BLaER1 treated with 17β-estradiol and CSF1 and Interleukin-3, amounts not matched to agents 10 nM and 100 nM (cell line): ENCODE results near the gene SEMA3G.
A peak's percentile ranks its signal among the peaks of the same experiment; 100 is the strongest.

Experiments
- H3K27ac ChIP-seq, 11 experiments: shearing (Covaris generic); formaldehyde crosslinking; 2 replicates each; pipeline ENCODE4 v1.8.1; 2022
- H3K27me3 ChIP-seq, 11 experiments: shearing (Covaris generic); formaldehyde crosslinking; 2 replicates each; pipeline ENCODE4 v1.8.1; 2022
- H3K36me3 ChIP-seq, 11 experiments: shearing (Covaris generic); formaldehyde crosslinking; 2 replicates each; pipeline ENCODE4 v1.8.1; 2022
- H3K4me1 ChIP-seq, 10 experiments: shearing (Covaris generic); formaldehyde crosslinking; 2 replicates each; pipeline ENCODE4 v1.8.1; 2022
- H3K4me2 ChIP-seq, 11 experiments: shearing (Covaris generic); formaldehyde crosslinking; 2 replicates each; pipeline ENCODE4 v1.8.1; 2022
- H3K4me3 ChIP-seq, 10 experiments: shearing (Covaris generic); formaldehyde crosslinking; 2 replicates each; pipeline ENCODE4 v1.8.1; 2022
- H3K9ac ChIP-seq, 11 experiments: shearing (Covaris generic); formaldehyde crosslinking; 2 replicates each; pipeline ENCODE4 v1.8.1; 2022
- H3K9me3 ChIP-seq, 11 experiments: shearing (Covaris generic); formaldehyde crosslinking; replicated peaks in 1 of 11; 2 replicates each; pipeline ENCODE4 v1.8.1; 2022
- H4K20me1 ChIP-seq, 11 experiments: shearing (Covaris generic); formaldehyde crosslinking; 2 replicates each; pipeline ENCODE4 v1.8.1; 2022
- Cebpa-rat ChIP-seq, 11 experiments: shearing (Covaris generic); IDR thresholded peaks; 2 replicates each; pipeline ENCODE4 v1.8.1; 2022

The SEMA3G gene

DNA sequence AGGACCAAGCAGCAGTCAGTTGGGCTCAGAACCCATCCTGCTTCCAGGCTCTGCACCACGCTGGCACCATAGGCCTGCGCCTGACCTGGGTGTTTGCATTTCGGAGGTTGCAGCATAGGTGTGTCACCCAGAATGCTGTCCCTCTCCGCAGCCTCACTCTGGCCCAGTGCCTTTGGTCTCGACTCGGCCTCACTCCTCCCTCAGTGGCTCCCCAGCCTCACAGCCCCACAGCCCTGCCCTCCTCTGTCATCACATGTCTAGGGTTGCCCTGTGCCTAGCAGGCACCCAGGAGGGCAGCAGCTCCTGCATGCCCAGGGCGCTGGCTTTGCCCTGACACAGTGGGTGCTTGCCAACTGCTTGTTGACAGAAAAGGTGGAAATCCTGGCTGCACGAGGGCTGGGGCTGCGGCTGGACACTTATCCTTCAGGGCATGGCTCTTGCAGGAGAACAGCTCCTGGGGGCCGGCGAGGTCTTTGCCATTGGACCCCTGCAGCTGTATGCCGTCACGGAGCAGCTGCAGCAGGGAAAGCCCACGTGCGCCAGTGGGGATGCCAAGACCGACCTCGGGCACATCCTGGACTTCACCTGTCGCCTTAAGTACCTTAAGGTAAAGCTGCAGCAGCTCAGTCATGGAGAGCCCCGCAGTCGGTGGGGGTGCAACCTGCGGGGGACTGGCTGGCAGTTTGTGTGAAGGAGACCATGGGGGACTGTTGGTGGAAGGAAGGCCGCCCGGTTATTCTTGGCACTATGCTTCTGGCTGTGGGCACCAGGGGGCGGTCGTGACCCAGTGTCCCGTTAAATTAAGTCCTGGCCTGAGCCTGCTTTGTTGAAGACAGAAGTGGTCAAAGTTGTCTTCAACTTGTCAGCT, 26.7 kb upstream of the SEMA3G start:
- H3K36me3 ChIP-seq = peaks cover 62 to 98% (median 87%) of the 10 kb centered on the region in 11 experiments

DNA sequence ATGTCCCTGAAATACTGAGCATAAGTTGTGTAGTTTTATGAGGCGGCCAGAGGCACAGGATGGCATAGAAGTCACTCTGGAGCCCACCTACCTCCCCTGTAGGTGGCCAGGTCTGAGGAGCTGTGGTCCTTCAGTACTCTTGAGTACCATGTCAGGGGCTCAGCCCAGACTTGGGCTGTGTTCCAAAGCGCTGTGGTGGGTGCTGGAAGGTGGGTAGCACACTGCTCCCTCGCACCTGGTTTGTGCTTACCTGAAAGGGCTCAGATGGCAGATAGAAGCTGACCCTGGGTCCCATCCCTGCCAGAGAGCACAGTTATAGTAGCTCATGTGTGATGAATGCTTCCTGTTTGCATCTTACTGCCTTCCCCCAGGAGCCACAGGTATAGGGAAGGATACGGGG, 26.0 kb upstream of the SEMA3G start:
- Histone ChIP-seq H3K4me1 (peaks cover 27 to 99% (median 81%) of the 10 kb centered on the region in 10 experiments), H3K36me3 (peaks cover 68 to 98% (median 87%) of the 10 kb centered on the region in 11 experiments), H3K9ac (peak overlapping the region in 4 of 11 experiments; percentile 1 to 28 (median 26); a peak in 3 of 22 replicates), H3K27me3 (no peaks in the 10 kb centered on the region), H4K20me1 (peaks cover 0 to 77% (median 18%) of the 10 kb centered on the region in 11 experiments; a peak in 13 of 22 replicates), H3K4me3 (no peak overlapping the region), H3K4me2 (peak overlapping the region in 3 of 11 experiments; percentile 75 to 93 (median 88); a peak in 3 of 22 replicates), H3K27ac (peak overlapping the region in 5 of 11 experiments; percentile 10 to 66 (median 24); a peak in 6 of 22 replicates), H3K9me3 (no peaks in the 10 kb centered on the region)
- no peak for TF ChIP-seq Cebpa-rat (IDR thresholded peaks at IDR 0.05)

More for the DNA sequence above, 26.7 kb upstream of the SEMA3G start:
- TF ChIP-seq Cebpa-rat (IDR thresholded peaks at IDR 0.05) = no peak
- Histone ChIP-seq H3K4me3 (no peak overlapping the region), H3K9ac (peak overlapping the region in 5 of 11 experiments; percentile 1 to 59 (median 31); a peak in 3 of 22 replicates), H3K9me3 (no peaks in the 10 kb centered on the region), H3K27ac (peak overlapping the region in 4 of 11 experiments; percentile 58 to 72 (median 64); a peak in 4 of 22 replicates), H3K4me1 (peaks cover 27 to 99% (median 86%) of the 10 kb centered on the region in 10 experiments), H4K20me1 (peaks cover 0 to 71% (median 16%) of the 10 kb centered on the region in 11 experiments; a peak in 13 of 22 replicates), H3K4me2 (peak overlapping the region in 10 of 11 experiments; percentile 61 to 94 (median 77); a peak in 15 of 22 replicates), H3K27me3 (no peaks in the 10 kb centered on the region)

DNA sequence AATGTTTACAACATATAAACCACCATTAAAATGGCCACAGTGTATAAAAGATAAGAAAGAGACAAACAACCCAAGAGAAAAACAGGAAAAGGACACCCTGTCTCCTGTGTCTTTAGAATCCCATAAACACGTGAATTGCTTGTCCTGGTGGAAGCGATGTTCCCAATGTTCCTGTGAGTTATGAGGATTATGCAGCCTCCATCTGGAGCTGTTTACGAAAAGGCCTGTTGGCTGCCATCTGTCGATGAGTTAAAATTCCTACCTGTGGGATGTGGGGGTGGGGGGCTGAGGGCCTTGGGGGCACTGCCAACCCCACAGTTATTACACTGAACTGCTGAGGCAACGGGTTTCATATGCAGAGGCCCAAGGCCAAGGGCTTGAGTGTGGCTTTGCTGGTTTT, 24.1 kb upstream of the SEMA3G start:
- Histone ChIP-seq H3K9me3 (no peaks in the 10 kb centered on the region), H3K4me2 (peak overlapping the region in 6 of 11 experiments; percentile 47 to 83 (median 64); a peak in 6 of 22 replicates), H3K4me3 (no peak overlapping the region), H3K9ac (peak overlapping the region in 5 of 11 experiments; percentile 56 to 70 (median 58); a peak in 5 of 22 replicates), H3K36me3 (peaks cover 71 to 98% (median 89%) of the 10 kb centered on the region in 11 experiments), H4K20me1 (peaks cover 9 to 94% (median 36%) of the 10 kb centered on the region in 11 experiments; a peak in 17 of 22 replicates), H3K27me3 (no peaks in the 10 kb centered on the region), H3K4me1 (peaks cover 27 to 89% (median 67%) of the 10 kb centered on the region in 10 experiments), H3K27ac (peak overlapping the region in 6 of 11 experiments; percentile 37 to 69 (median 54); a peak in 9 of 22 replicates)
- TF ChIP-seq Cebpa-rat (IDR thresholded peaks at IDR 0.05) = no peak

DNA sequence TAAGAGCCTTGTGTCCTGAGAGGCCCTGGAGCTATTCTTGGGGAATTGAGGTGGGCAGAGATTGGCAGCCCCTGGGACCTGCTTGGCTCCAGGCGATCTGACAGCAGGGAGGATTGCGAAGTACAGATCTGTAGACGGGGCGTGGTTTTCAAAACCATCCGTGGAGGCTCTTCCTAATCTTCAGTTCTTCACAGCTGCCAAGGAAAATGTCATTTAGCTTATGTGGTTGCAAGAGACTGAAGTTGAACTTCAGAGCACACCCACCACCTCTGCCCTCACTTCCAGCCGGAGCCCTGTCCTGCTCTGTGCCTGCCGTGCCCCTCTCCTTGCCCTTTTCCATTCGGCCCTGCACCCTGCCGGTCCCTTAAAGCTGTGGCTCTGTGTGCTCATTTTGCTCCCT, 23.4 kb upstream of the SEMA3G start:
- Histone ChIP-seq H3K27ac (peak overlapping the region in 9 of 11 experiments; percentile 20 to 69 (median 55); a peak in 18 of 22 replicates), H3K4me3 (no peak overlapping the region), H3K9me3 (no peaks in the 10 kb centered on the region), H3K27me3 (no peaks in the 10 kb centered on the region), H4K20me1 (peaks cover 12 to 98% (median 43%) of the 10 kb centered on the region in 11 experiments; a peak in 17 of 22 replicates), H3K9ac (peak overlapping the region; percentile 21 to 70 (median 56); a peak in 16 of 22 replicates), H3K4me1 (peaks cover 21 to 89% (median 62%) of the 10 kb centered on the region in 10 experiments), H3K4me2 (peak overlapping the region in 10 of 11 experiments; percentile 31 to 83 (median 62); a peak in 19 of 22 replicates), H3K36me3 (peaks cover 71 to 96% (median 89%) of the 10 kb centered on the region in 11 experiments)
- peak in 3 of 11 experiments; percentile 19 to 34 (median 29); a peak in 2 of 22 replicates for TF ChIP-seq Cebpa-rat (IDR thresholded peaks at IDR 0.05)

DNA sequence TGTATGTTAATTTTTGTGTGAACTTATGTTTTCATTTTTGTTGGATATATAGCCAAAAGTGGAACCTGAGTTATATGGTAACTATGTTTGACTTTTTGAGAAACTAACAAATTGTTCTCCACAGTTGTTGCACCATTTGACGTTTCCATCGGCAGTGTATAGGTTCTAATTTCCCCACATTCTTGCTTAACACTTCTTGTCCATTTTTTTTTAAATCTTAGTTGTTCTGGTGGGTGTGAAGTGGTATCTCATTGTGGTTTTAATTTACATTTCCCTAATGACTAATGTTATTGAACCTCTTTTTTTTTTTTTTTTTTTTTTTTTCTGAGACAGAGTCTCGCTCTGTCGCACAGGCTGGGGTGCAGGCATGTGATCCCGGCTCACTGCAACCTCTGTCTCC, 18.5 kb upstream of the SEMA3G start:
- H3K27ac ChIP-seq = peak overlapping the region in 2 of 11 experiments; percentile 9 to 46; a peak in 2 of 22 replicates
- H3K9ac ChIP-seq = no peak overlapping the region
- peaks cover 3 to 89% (median 36%) of the 10 kb centered on the region in 10 experiments; a peak in 19 of 20 replicates for H3K4me1 ChIP-seq
- TF ChIP-seq Cebpa-rat (IDR thresholded peaks at IDR 0.05) = no peak
- no peaks in the 10 kb centered on the region for H3K9me3 ChIP-seq
- peak overlapping the region in 6 of 11 experiments; percentile 8 to 45 (median 28); a peak in 7 of 22 replicates for H3K4me2 ChIP-seq
- H3K36me3 ChIP-seq = peaks cover 86 to 100% (median 97%) of the 10 kb centered on the region in 11 experiments
- no peak overlapping the region for H3K4me3 ChIP-seq
- H3K27me3 ChIP-seq = no peaks in the 10 kb centered on the region
- peaks cover 28 to 97% (median 61%) of the 10 kb centered on the region in 11 experiments; a peak in 20 of 22 replicates for H4K20me1 ChIP-seq

DNA sequence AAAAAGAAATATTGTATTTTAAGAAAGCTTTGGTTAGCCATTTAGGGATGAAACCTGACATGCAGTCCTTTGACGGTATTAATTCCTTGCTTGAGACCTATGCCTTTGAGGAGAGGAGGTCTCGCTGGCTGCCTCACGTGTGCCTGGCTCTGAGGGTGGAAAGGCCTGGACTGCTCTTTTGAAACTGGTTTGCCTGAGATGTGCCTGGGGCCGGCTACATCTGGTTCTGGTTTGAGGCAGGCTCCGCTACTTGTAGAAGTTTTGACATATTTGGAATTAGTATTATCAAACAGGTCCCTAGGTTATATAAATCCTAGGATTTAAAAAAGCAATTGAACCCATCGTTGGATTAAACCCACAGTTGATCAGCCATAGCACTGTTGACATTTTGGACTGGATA, 17.0 kb upstream of the SEMA3G start:
- peaks cover 35 to 96% (median 64%) of the 10 kb centered on the region in 11 experiments; a peak in 19 of 22 replicates for H4K20me1 ChIP-seq
- no peak for TF ChIP-seq Cebpa-rat (IDR thresholded peaks at IDR 0.05)
- H3K27me3 ChIP-seq = no peaks in the 10 kb centered on the region
- no peak overlapping the region for H3K9ac ChIP-seq
- no peaks in the 10 kb centered on the region for H3K9me3 ChIP-seq
- H3K4me1 ChIP-seq = peaks cover 10 to 89% (median 35%) of the 10 kb centered on the region in 10 experiments
- H3K4me2 ChIP-seq = peak overlapping the region in 3 of 11 experiments; percentile 39 to 45 (median 45); a peak in 4 of 22 replicates
- H3K4me3 ChIP-seq = no peak overlapping the region
- H3K36me3 ChIP-seq = peaks cover 90 to 100% (median 98%) of the 10 kb centered on the region in 11 experiments
- H3K27ac ChIP-seq = 0 out of 22 replicates have a peak overlapping the region, but pooled peaks of 1 of the 11 experiments have one; percentile 10

DNA sequence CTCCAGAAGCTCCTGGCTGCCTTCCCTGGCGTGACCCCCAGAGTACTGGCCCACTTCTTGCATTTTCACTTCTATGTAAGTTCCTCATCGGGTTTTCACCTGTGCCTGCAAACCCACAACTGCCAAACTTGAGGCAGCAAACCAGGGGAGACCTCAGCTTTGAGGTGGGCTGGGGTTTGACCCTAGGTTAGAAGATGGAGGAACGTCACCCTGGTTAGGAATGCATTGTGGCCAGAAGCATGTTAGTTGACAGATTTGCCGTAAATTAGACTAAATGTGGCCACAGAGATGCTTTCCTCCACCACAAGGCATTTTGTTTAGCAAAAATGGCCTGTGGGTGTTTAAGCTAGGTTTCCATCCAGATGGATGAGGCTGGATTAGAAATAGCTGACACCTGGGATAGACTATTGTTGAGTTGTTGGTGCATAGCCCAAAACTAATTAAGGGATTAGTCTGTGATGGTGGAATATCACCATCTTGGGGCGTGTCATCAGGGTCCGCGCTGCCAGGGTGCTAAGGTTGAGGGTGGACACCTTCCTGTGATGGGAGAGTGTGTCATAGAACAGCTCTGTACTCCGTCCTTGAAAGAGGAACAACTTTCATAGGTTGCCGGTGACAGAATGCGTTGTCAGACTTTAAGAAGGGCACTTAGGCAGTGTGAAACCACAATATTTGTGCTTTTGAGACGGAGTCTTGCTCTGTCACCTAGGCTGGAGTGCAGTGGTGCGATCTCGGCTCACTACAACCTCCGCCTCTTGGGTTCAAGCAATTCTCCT, 14.1 kb upstream of the SEMA3G start:
- Histone ChIP-seq H3K36me3 (peaks cover 63 to 72% (median 70%) of the 10 kb centered on the region in 11 experiments), H3K9me3 (no peaks in the 10 kb centered on the region), H3K27ac (no peak overlapping the region), H3K9ac (no peak overlapping the region), H3K4me3 (no peak overlapping the region), H3K27me3 (no peaks in the 10 kb centered on the region), H3K4me1 (peaks cover 25 to 89% (median 50%) of the 10 kb centered on the region in 10 experiments), H4K20me1 (peaks cover 30 to 74% (median 52%) of the 10 kb centered on the region in 11 experiments; a peak in 19 of 22 replicates), H3K4me2 (peak overlapping the region in 3 of 11 experiments; percentile 3 to 99 (median 98); a peak in 3 of 22 replicates)
- TF ChIP-seq Cebpa-rat (IDR thresholded peaks at IDR 0.05) = no peak
